ENCODE data around the gene TENM4.

Gene TENM4

DNA sequence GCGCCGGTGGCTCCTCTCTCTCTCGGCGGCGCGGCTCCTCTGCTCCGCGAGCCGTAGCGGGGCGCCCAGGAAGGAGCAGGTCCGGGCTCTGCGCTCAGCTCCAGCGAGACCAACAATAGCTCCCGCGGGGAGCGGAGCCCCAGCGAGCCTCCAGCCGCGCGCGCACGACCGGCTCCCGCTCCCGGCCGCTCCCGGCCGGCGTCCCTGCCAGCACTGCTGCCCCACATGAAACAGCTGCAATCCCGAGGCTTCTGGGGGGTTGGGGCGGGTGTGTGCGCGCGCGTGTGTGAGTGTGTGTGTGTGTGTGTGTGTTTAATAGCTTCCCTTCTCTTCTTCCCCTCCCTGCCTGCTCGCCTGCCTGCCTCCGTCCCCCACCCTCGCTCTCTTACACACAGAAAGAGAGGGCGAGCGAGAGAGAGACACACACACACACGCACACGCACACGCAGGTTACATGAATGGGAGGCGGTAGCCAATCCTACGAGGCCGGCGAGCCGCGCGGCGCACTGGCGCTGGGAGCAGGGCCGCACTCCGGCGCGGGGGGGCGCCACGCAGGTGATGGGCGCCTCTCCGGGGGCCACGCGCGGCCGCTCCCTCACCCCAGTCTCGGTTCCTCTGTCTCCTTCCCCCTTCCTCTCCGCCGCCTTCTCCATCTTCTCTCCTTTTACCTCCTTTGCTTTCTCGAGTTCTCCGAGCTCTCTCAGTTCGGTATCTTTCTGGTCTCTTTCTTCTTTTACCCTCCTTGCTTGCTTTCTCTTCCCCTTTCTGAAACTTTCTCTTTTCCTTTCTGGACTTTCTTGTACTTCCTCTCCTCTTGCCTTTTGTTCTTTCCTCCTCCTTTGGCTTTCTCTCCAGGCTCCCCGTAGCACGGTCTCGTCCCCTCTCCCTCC, at the start of gene TENM4:
Gene TENM4, minus strand, starts transcription at position 460 of the 890 bp plus-strand sequence. CDS start 371,086 bp downstream, outside the sequence.
- FAIRE-seq: no peak

DNA sequence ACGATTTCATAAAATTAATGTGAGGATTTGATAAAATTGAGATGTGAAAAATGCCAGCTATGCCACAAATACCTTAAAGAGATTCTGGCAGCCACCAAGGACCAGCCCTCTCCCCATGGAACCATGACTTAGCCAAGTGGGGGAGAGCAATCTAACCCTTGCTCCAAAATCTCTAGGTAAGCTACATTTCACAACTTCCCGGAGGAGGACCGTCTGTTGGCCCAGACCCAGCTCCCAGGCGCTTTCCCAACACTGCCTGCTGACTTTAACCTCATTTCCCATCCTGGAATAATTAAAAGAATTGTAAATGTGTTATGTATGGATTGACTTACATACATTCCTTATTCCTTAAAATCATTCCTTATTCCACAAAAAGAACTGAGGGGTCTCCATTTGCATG, 47.5 kb upstream of the TENM4 start:
- FAIRE-seq: no peak

DNA sequence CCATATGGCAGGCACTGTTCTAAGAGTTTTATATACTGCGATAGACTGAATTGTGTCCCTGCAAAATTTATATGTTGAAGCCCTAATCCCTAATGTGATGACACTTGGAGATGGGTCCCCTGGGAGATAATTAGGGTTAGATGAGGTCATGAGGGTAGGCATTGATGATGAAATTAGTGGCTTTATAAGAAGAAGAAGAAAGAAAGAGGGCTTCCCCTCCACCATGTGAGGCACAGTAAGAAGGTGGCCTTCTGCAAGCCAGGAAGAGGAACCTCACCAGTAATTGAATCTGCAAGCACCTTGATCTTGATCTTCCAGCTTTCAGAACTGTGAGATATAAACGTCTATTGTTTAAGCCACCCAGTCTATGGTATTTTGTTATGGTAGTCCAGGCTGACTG, 46.6 kb upstream of the TENM4 start:
- no peak for FAIRE-seq

DNA sequence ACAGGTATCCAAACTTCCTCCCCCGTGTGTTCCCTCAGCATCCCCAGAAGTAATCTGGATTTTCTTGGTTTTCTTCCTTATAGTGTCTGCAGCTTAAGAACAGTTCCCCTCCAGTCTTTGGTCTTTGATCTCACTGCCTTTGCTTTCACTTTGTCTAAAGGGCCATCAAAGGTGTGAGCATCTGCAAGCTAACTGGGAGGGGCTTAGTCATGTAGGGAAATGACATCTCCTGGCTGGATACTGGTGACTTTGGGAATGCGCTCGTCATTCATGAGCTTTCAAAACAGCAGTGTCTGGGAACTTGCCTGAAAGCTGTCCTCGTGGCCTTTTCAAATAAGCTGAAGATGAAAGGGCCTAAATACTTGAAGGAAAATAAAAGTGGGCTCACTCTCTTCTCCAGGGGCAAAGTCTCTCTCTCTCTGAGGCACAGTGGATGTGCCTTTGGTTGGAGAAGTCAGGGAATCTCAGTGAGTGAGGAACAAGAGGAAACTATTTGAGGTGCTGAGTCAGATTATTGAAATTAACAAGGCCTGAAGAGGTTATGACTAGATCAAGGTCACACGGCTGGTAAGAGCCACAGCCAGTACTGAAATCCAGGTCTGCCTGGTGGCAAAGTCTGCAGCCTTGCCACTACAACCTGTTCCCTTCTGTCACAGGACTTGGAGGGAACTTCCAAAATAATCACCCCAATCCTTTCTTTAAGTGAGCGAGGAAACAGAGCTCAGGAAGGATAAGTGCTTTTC, 45.6 kb upstream of the TENM4 start:
- FAIRE-seq: no peak

DNA sequence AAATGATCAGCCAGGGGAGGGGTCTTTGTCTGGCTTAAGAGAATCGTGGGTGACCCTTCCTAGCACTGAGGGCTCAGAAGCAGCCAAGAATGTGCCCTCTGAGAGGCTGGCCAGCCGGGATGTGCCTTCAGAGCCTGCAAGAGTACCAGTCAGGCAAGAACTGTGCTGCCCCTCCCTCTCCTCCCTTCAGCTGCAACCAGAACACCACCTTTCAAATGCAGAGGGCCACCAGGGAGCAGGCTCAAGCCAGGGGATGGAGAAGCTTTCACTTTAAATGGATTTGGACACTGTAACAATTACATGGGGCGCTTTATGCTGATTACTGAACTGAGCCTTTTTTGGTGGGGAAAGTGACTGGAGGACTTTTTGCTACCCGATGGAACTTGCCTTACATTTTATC, 44.9 kb upstream of the TENM4 start:
- no peak for FAIRE-seq

DNA sequence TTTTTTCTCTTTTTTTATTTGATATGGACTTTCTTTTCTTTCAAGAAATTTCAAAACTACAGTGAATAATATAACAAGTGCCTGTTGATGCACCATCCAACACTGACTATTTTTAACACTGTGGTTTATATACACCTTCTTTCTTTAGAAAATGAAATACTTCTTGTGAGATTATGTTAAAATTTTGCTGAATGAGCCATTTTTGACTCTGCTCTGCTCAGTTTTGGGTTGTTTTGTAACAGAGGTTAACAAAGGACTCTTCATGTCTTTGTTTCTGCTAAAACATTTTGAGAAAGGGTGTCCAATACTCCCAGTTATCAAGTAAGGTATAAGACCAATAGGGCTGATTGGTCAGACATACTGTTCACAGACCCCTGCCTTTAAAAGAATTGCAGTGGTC, 44.0 kb upstream of the TENM4 start:
- FAIRE-seq: no peak

DNA sequence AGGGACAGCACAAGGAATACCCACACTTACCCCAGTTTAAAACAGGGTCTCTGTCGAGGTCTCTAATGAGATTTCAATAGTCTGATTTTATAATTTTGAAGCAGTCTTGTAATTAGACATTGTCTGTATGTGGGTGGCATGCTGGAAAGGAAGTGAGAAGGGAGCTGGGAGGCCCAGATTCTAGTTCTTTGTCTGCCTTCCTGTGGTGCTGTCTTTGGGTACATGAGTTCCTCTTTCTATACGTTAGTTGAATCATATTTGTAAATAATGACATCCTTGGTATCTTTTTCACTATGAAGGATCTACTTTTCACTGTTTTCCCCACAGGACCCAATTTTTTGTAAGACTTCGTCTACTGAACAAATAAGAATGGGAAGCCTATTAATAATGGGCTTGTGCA, 42.0 kb upstream of the TENM4 start:
- FAIRE-seq: no peak

DNA sequence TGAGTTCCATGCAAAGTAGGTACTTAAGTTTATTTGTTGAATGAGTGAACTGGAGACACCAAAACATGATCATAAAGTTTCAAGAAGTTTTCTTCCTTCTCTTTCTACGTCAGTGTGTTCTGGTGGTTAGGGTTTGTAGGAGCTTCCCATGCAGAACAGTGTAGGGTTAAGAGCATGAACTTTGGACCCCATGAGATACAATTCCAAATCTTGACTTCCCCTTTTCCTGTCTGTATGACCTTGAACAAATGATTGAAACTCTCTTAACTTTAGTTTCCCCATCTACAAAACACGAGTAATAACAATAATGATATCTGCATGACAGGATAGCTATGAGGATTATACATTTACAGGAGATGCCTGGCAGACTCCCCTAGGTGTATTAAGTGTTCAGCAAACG, 41.0 kb upstream of the TENM4 start:
- no peak for FAIRE-seq

DNA sequence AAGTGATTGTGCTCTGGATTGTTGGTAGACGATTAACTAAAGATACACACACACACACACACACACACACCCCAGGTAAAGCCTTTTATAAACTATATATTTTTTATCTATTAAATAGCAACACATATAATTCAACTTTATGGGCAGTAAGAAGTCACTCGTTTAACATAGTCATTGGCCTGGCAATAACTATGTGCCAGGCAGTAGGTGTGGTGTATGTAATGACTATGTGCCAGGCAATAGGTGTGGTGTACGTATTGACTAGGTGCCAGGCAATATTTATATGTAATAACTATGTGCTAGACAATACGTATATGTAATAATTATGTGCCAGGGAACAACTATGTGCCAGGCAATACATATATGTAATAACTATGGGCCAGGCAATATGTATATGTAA, 40.0 kb upstream of the TENM4 start:
- no peak for FAIRE-seq

DNA sequence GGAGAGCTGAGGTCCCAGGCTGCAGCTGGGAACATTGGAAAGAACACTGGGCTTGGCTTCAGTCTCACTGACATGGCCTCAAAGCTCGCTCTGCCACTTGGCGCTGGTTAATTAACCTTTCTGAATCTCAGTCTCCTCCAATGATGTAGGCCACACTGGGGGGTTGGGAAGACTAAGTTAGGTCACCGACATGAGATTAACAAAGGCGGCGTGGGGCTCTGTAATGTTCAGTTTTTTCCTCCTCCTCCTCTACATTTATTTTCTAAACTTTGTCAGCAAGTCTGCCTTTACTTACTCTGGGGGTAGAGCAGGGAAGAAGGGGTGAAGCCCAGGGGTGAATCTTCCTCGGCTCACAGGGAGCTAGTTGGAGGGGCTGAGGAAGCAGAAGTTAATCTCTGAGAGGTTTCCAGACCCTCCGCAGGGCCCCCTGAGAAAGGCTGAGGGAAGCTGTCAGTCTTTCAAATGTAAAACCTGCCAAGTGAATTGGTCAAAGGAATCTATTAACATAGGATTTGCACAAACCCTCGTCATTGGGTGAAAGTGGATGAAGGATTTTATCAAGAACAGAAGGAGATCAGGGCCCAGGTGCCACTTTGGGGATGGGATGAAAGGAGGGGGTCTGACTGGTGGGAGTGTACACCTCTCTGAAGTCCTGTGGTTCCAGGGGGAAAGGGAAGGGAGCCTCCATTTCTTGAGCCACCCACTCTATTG, 32.1 kb upstream of the TENM4 start:
- FAIRE-seq: no peak

DNA sequence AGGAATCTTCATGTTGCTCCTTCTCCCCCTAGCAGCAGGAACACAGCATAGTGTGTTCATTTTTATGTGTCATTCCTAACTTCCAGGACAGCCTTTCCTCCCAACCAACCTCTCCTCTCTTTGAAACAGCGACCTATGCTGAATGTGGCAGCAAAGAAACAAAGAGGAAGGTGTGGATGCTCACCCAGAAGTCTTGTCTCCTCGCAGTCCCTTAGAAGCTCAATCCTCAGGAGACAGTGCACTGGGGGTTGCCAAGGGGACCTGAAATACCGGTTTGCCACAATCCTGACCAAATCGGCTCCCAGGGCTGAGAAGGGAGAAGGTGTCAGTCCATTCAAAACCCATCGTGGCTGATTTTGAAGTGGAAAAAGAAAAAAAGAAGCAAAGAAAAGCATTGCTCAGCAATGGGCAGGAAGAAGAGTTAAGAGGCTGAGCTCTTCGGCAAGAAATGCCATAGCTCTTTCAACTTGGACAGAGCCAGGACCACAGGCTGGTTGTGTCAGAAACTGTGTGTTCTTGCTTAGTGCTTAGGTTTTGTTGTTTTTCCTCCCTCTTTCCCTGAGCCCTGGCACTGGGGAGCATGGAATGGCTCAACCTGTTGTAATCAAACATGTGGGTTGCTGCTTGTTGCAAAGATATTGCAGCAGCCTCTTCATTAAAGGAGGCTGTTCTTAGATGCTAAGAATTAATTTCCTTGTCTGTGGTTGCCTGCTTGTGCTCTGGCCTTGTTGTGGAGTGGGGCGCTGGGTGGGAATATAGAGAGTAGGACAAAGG, 30.4 kb upstream of the TENM4 start:
- no peak for FAIRE-seq

DNA sequence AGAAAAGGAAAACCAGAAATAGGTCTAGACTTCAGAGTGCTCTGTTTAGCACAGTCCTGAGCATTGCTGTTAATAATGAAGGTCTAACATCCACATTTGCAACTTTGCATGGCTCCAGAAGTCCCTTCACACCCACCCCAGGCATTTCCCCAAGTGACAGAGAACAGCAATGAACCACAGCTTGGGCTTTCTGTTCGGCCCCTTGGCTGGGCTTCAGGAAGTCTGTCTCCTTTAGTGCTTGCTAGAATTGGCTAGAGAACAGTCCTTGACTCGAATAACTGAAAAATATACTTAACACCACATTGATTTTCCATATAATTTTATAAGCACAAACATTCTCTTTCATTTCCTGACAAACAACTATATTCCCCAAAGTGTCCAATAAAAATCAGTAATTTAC, 29.3 kb upstream of the TENM4 start:
- FAIRE-seq: no peak

DNA sequence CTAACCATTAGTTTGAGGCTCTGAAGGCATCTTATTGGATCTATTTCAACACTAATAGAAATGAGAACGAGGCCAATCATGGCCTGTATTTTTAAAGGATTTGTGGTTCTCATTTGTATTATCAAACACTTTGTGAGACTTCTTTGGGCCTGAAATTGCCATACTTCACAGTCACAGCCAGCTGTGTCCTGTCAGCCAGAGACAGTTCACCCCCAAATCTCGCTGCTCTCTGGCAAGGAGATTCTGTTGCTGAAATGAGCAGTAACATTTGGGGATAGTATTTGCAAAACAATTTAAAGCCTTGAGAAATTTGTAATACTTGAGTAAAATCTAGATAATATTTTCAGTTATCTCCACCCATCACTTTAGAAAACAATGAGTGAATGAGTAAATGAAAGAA, 26.9 kb upstream of the TENM4 start:
- FAIRE-seq: no peak

DNA sequence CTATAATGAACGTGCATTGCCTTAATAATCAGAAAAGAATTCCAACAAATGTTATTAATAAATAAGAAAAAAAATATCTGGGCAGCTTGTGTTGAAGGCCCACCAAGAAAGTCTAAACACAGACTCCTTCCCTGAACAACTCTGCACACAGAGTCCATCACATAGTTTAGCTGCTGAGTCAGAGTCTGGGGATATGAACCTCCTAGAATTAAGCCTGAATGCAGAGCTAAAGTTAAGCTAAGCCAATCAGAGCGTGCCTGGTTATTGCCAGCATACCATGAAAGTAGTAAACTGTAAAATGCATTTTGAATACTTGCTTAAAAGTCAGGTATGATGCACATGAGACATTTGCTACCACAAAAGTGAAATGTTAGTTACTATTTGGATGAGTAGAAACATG, 25.6 kb upstream of the TENM4 start:
- no peak for FAIRE-seq

DNA sequence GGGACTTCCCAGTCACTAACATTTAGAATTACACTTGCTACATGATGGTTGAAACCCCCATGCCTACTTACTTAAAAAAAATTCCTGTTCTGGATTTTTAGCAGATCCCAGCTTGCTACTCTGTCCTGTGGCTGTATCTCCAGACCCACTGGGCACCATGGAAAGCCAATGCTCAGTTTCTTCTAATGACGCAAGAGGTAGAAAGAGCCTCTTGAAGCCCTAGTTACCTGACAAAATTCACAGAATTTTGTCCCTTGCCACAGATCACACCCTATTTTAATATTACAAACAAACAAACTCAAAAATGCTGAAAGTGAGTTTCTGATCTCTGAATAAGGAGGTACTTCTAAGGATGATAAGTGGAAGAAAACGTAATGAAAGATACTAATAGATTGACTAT, 24.3 kb upstream of the TENM4 start:
- FAIRE-seq: no peak

DNA sequence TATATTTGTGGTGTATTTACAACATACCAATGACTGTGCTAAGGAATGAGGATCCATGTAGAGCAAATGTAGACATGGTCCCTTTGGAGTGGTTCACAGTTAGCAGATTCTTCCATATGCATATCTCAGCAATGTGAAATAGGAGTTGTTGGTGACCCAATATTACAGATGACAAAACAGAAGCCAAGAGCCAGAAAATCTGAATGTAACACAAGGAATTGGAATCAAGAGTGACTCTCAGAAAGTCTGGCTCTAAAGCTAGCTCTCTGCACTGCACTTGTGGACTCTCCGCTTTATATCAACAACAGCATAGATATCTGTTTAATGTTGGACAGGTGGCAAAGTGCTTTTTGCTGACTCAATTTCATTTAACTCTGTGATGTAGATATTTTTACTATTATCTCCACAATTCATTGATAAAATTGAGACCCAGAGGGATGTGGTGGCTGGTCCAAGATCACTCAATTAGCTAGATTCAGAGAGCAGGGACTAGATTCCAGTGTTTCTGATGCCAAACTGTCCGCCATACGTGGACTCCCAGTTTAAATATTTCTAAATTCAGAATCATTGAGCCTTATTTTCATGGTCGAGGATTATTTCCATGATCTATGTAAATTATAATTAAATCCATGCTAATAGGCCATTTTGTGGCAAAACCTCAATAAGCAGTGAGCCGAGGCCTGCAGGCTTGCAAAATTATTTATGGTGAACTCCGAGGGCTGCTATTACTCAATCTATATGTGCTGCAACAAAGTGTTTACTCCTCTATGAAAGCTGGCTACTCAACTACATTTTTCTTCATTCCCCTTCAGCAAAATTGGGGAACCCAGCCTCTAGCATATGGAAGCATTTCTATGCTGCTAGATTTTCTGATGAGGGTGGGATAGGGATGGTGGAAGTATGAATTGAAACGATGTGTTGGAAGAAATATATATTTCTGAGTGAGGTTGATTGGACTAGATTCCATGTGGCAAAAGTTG, 21.1 kb upstream of the TENM4 start:
- no peak for FAIRE-seq

DNA sequence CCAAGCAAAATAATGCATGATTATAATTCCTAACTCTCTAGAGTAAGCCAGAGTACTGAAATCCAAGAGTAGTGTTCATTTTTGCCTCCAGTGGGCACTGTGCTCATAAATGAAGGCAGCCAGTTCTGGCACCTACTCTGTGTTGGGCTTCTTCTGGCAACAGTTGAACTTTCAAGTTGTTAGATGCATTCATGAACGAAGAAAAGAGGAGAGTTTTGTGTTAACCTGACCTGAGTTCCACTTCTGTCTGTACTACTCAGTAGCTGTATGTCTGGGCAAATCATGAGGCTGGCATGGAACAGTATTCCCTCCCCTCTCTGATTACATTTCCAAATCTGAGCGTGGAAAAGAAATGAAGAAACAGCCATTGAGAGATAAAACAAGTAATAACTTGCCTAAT, 20.3 kb upstream of the TENM4 start:
- FAIRE-seq: no peak

DNA sequence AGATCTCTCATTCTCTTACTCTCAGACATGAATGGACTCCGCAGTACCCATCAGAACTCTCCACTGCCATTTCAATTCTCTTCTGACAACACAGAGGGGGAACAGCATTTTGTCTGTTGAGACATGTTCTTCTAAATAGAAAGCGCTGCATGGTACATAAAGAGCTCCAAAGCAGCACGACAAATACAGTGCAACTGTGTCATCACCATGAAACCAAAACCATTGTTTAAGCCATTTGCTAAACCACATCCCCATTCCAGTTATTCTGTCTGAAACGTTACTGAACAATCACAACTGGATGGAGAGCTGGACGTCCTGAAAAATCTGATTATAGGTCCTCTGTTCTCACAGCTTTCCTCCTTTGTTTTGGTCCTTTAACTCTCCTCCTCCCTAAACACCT, 17.9 kb upstream of the TENM4 start:
- no peak for FAIRE-seq

DNA sequence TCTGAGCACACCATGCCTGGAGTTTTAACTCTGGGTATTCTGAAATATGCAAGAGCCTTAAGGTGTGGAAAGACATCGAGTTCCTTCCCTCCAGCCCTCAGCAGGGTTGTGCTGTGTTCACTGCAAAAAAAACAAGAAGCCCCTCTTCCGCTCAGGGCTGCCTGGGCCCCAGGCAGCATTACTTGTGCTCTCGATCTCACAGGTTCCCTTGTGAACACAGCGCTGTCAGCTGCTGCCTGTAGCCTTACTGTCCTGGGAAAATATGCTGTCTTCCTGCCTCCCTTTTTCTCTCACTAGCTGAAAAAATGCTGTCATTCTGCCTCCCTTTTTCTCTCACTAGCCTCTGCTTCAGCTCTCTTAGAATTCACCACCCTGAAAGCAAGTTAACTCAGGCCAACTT, 15.7 kb upstream of the TENM4 start:
- FAIRE-seq: no peak

DNA sequence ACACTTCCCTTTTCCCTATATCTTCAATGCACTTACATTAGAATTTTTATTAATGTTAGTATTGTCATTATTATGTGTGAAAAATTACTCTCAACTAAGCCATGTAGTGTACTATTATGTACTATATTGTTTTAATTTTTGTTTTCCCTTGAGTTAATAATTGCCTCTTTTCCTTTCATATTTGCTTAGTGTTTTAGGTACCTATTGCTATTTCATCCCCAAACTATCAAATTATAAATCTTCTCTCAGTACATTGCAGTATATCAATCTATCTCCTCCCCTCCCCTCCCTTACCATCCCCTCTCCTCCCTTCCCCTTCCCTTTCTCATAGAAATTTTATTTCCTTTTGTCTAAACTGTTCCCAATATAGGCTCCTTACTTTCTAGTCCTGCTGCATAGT, 12.8 kb upstream of the TENM4 start:
- FAIRE-seq: no peak

DNA sequence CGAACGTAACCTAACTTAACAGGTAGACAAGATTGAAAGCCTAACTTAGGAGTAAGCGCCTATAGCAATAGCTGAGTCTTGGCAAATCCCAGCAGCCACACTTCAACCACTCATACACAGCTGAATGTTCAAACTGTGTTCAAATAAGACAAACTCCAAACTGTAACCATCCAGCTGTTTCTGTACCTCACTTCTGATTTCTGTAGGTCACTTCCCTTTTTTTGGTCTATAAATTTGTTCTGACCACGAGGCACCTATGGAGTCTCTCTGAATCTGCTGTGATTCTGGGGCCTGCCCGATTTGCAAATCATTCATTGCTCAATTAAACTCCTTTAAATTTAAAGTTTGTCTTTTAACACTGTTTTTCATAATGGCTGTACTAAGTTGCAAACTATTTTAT, 8.2 kb upstream of the TENM4 start:
- no peak for FAIRE-seq
